Measurements from ENCODE around the gene GJC2.
"Not testable (repeated sequence)": the region's sequence is repeated elsewhere in the genome, so short reads cannot be mapped to it uniquely, and the experiment has no call there.

GJC2 gene

DNA sequence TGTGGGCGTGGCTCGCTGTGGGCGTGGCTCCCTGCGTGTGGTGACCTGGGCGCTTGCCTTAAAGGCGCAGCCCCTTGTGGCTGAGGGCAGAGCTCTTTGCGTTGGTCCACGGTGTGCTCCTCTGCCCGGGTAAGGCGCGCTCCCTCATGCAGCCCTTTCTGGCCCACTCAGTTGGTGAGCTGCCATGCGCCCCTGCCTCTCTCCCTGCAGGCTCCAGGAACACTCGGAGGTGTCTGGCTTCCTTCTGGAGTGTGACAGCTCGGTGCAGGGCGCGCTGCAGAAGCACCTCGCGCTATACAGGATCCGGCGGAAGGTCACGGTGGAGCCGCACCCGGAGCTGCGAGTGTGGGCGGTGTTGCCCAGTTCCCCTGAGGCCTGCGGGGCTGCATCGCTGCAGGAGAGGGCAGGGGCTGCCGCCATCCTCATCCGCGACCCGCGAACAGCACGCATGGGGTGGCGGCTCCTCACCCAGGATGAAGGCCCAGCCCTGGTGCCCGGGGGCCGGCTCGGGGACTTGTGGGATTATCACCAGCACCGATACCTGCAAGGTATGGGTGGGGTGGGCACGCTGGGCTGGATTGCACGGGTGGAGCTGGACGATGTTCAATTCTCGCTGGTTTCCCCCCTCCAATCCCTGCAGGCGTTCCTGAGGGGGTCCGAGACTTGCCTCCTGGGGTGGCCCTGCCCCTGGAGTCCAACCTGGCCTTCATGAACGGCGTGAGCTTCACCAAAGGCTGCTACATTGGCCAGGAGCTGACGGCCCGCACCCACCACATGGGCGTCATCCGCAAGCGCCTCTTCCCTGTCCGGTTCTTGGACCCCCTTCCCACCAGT, 25.0 kb downstream of the GJC2 start:
- DNase-seq, result peak; percentile 66

GRCh38 chr1:228175316-228176023, 25.7 kb downstream of the GJC2 start:
- DNase-seq, result no peak

DNA sequence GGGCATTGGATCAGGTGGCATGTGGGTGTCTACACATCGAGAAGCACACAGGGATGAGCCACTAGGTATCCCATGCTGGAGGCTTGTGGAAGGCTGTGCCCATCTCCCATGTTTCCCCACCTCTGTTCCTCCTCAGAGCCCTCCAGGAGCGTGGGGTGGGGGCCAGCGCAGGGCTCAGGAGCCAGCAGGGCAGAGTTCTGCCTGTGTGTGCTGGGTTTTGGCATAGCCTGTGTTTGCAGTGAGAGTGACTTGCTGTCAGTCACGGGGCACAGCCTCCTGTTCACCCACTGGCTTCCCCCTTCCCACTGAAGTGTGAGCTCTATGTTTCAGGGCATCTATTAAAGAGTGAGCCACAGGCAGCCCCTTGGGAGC, 26.3 kb downstream of the GJC2 start:
- no peak for DNase-seq

- no peak for DNase-seq
Observed at GRCh38 chr1:228176461-228177182, 26.9 kb downstream of the GJC2 start.

DNA sequence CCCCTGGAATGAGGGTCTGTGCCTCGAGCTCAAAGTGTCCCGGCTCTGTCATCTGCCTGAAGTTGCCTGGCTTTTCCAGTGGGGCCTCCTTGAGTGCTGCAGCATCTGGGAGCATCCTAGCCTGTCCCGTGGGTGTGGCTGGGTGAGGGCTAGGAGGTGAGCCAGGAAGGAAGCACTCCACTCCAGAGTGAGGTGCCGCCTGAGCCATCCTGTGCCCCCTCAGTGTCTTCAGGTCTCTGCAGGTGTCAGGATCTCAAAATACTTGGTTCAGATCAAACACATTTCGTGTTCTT, 27.4 kb downstream of the GJC2 start:
- no peak for DNase-seq

DNA sequence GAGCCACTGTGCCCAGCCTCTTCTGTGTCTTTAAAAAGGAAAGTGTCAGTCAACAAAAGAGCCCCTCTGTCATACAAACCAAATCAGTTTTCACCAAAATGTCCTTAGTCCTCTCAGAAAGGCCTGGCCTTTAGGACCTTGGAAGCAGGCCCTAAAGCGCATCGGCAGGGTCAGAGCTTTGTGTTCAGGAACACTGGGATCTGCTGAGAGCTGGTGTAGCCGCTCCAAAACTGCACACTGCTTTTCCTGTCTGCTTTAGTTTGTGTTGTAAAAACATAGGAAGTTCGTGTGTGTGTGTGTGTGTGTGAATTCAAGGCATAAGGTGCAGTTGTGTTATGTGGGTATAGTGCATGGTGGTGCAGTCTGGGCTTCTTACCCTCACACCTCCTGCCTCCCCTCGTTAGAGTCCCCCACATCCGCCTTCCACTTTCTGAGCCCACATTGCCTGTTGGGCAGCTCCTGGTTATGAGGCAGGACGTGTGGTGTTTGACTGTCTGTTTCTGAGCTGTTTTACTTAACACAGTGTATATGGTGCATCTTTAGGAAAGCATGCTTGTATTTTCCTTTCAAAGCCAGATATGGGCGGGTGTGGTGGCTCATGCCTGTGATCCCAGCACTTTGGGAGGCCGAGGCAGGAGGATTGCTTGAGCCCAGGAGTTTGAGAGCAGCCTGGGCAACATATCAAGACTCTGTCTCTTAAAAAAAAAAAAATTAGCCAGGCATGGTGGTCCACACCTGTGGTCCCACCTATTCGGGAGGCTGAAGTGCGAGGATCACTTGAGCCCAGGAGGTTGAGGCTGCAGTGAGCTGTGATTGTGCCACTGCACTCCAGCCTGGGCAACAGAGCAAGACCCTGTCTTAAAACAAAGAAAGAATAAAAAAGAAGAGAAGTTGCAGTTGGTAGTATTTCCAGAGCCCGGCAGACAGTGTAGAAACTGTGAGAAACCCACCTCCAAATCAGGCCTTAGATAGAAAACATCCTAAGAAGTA, 28.3 kb downstream of the GJC2 start:
- no peak for DNase-seq

GRCh38 chr1:228178737-228179684, 29.3 kb downstream of the GJC2 start:
- DNase-seq, result no peak

DNA sequence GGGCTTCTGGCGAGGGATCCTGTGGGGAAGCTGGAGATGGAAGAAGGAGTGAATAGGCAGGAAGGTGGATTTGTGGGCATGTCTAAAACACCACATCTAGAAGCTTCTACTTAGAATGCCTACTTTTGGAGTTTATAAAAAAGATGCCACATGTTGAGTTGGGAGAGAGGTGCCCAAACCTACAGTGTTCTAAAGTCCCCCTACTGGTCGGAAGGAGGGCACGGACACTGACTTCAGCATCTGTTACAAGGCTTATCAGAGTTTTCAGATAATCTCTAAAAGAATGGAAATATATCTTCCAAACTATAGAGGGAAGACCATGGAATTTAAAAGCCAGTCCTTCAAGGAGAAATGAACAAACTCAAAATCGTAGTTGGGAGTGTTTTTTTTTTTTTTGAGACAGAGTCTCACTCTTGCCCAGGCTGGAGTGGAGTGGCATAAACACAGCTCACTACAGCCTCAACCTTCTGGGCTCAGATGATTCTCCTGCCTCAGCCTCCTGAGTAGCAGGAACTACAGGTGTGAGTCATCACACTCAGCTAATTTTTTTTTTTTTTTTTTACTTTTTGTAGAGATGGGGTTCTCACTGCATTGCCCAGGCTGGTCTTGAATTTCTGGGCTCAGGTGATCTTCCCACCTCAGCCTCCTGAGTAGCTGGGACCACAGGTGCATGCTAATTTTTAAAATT, 30.7 kb downstream of the GJC2 start:
- DNase-seq, result no peak

DNA sequence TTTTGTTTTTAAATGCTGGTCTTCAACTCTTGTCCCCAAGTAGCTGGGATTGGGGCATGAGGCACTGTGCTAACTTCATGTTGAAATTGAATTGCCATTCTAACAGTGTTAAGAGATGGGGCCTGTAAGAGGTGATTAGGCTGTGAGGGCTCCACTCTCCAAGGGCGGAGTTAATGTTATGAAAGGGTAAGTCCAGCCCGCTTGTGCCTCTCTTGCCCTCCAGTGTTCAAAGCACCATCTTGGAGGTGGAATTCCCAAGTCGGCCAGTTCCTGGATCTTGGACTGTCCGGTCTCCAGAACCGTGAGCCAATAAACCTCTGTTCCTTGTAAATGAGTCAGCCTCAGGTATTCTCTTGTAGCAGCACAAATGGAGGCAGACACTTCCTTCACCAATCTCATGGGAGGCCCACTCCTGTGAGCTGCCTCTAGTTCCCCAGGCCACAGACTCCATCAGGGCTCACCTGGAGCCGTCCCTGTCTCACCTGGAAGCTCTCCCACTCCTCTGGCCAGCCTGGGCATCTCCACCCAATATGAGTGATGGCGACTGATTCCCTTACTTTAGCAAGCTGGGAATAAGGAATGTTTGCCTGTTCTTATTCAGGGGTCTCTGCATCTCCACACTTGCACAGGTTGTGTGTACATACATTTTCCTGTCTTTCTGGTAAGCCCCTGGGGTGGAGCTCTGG, 31.4 kb downstream of the GJC2 start:
- DNase-seq, result no peak

DNA sequence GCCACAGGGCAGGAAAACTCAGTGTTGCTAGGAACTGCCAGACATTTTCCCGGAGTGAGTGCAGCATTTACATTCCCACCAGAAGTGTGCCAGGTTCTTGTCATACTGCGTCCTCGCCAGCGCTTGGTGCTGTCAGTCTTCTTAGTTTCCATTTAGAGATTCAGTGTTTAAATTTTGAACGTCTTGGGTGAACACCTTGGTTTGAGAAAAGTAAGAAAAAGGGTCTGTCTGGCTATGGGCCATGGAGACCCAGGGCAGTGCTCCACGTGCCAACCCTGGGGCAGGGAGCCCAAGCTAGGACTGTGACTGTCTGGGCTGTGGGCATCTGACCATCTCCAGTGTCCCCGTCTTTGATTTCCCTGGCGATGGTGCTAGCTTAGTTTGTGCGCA, 31.9 kb downstream of the GJC2 start:
- no peak for DNase-seq

DNA sequence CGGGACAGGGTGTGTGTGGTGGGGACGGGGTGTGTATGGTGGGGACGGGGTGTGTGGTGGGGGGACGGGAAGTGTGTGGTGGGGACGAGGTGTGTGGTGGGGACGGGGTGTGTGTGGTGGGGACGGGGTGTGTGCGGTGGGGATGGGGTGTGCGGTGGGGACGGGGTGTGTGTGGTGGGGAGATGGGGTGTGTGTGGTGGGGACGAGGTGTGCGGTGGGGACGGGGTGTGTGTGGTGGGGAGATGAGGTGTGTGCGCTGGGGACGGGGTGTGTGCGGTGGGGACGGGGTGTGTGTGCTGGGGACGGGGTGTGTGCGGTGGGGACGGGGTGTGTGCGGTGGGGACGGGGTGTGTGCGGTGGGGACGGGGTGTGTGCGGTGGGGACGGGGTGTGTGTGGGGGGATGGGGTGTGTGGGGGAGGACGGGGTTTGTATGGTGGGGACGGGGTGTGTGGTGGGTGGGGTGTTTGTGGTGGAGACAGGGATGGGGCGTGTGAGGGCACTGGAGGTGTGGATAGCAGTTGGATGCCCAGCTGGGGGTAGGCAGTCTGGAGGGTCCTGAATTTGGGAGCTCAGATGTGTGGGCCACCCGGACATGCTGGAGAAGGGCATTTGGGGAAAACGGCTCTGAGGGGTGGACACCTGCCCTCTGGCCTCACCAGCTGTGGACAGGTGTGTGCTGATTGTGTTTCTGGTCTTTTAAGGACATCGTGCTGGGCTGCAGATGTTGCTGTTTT, 32.7 kb downstream of the GJC2 start:
- no peak for DNase-seq

DNA sequence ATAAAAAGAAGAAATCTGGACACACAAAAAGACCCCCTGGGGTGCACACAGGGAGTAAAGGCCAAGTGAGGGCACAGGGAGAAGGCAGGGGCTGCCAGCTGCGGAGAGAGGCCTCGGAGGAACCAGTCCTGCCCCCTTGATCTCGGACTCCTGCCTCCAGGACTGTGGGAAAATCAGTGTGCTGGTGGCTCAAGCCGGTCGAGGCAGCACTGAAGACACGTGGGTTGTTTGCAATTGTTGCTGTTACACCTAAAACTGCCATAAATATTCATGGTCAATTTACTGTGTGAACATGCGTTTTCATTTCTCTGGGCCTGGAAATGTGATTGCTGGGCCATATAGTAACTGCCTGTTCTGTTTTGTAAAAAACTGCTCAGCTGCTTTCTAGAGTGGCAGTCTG, 34.4 kb downstream of the GJC2 start:
- DNase-seq, result no peak

DNA sequence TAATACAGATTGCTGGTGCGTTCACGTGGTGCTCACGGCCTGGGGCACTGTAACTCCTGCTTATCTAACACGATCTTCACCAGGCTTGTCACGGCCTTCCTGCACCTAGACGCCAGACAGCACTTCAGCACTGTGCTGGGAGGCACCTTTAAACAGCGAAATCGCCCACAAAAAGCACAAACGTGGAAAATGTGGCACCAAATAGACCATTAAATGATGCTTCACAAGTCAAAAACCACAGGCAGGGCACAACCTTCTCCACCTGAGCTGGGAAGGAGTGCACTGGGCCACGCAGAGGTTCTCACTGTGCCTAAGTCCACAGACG, 35.9 kb downstream of the GJC2 start:
- DNase-seq, result no peak

DNA sequence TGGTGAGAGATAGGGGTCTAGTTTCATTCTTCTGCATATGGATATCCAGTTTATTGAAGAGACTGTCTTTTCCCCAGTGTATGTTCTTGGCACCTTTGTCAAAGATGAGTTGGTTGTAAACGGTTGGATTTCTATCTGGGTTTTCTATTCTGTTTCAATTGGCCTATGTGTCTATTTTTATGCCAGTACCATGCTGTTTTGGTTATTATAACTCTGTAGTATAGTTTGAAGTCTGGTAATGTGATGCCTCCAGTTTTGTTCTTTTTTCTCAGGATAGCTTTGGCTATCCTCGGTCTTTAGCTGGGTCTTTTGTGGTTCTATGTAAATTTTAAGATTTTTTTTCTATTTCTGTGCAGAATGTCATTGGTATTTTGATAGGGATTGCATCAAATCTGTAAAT, 38.5 kb downstream of the GJC2 start:
- not testable (repeated sequence) for DNase-seq

- no peak for DNase-seq
Observed at GRCh38 chr1:228190182-228190581, 40.5 kb downstream of the GJC2 start.

DNA sequence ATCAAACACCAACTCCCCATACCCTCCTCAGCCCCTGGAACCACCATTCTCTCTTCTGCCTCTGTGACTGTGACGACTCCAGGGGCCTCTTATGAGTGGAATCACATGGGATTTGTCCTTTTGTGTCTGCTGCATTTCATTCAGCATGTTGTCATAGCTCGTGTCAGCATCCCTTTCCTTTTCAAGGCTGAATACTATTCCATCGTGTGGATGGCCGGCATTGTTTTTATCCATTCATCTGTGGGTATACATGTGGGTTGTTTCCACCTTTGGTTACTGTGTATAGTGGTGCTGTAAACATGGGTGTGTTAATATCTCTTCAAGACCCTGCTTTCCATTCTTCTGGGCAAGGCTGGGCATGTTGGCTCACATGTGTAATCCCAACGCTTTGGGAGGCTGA, 41.0 kb downstream of the GJC2 start:
- no peak for DNase-seq

- DNase-seq, result no peak
Observed at GRCh38 chr1:228194436-228194835, 44.7 kb downstream of the GJC2 start.

DNA sequence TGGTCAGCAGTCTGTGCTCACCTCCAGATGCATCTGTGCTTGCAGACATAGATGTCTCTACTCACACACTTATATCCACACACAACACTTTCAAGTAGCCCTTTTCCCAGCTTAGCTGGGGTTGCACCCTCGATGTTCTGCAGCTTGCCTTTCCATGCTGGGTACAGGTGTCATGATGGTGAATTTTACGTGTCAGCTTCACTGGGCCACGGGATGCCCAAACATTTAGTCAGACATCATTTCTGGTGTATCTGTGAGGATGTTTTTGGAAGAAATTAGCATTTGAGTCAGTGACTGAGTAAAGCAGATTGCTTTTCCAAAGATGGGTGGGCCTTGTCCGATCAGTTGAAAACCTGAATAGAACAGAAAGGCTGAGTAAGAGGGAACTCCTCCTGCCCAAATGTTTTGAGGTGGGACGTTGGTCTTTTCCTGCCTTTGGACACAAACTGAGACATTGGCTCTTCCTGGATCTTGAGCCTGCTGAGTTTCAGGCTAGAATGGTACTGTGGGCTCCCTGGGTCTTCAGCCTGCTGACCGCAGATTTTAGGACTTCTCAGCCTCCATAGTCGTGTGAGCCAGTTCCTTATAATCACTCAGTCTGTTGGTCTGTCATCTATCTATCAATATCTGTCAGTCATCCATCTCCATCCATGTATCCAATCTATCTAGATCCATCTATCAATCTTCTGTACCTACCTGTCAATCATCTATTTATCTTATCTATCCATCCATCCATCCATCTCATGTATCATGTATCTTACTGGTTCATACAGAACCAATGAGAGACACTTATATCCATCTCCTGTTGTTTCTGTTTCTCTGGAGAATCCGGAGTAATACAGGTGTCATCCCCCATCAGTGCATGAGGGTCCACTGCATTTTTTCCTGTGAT, 45.4 kb downstream of the GJC2 start:
- no peak for DNase-seq
